ENCODE measurements around the gene SMLR1. TPM values are rescaled to one million over a fixed set of nuclear protein-coding genes. Genes with fewer than 3 reads are reported as not detected.

The SMLR1 gene
- total and polyA plus RNA-seq, 8 donors, result 0.73 TPM; not detected in 7

DNA sequence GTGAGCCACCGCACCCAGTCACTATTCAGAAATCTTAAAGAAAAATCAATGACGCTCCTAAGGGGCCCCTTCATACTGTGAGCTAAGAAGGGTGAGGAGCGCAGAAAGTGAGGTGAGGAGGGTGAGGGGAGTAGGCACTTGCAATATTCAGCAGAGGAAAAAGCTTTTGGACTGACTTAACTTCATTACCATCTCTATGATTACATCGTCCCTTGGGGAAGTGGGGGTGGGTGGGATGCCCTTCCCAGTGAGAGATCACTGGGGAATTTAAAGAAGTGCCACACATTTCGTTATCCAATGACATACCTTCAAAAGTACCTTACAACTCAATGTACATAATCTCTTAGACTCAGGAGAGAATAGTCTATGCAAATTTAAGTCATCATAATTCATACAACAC is 46.5 kb downstream of the SMLR1 start:
- WGBS, 5 donors, result 94 to 97% (median 96%) methylated on average over 5 of the region's 5 CpGs
- TF ChIP-seq POLR2A (IDR thresholded peaks at IDR 0.05), result no peak
- TF ChIP-seq EP300 (IDR thresholded peaks at IDR 0.05), result no peak
- TF ChIP-seq, protein P1, sequence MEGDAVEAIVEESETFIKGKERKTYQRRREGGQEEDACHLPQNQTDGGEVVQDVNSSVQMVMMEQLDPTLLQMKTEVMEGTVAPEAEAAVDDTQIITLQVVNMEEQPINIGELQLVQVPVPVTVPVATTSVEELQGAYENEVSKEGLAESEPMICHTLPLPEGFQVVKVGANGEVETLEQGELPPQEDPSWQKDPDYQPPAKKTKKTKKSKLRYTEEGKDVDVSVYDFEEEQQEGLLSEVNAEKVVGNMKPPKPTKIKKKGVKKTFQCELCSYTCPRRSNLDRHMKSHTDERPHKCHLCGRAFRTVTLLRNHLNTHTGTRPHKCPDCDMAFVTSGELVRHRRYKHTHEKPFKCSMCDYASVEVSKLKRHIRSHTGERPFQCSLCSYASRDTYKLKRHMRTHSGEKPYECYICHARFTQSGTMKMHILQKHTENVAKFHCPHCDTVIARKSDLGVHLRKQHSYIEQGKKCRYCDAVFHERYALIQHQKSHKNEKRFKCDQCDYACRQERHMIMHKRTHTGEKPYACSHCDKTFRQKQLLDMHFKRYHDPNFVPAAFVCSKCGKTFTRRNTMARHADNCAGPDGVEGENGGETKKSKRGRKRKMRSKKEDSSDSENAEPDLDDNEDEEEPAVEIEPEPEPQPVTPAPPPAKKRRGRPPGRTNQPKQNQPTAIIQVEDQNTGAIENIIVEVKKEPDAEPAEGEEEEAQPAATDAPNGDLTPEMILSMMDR (IDR thresholded peaks at IDR 0.05), result no peak
- no peak for TF ChIP-seq POLR2AphosphoS5 (IDR thresholded peaks at IDR 0.05)
- intact Hi-C loops (cut with DNase I; ENCODE audit: low total_unique reads), result loop anchor here (10.0 kb wide), 1 partner anchor 549 kb away; no protein-coding TSS in a partner anchor
- peaks cover 0 to 14% (median 11%) of the 10 kb centered on the region in 4 donors for H3K36me3 ChIP-seq
- no peak overlapping the region for H3K4me3 ChIP-seq
- no peak for DNase-seq
- peaks cover 0 to 4% (median 0%) of the 10 kb centered on the region in 4 donors for H3K4me1 ChIP-seq
- H3K9me3 ChIP-seq, result no peaks in the 10 kb centered on the region
- no peaks in the 10 kb centered on the region for H3K27me3 ChIP-seq
- no peak overlapping the region for H3K27ac ChIP-seq

DNA sequence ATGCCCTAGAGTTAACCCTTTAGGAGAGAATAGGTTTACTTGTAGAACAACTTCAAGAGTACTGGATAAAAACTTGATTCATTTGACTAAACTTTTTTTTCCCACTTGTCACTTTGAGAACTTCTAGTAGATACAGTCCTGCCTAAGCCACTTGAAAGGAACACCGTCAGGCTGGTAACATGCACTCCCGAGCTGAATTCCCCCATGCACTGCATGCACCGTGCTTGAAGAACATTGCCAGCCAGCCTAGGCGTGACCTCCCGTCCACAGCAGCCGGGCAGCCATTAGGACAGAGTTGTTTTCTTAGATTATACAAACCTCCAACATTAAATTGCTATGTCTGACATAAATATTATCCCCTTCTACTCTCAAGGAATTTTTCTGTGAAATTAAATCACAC is 52.6 kb downstream of the SMLR1 start:
- 82 to 96% (median 92%) methylated on average over 6 of the region's 6 CpGs for WGBS, 5 donors
- no peak for TF ChIP-seq POLR2A (IDR thresholded peaks at IDR 0.05)
- TF ChIP-seq, protein P1 (IDR thresholded peaks at IDR 0.05), result no peak
- TF ChIP-seq EP300 (IDR thresholded peaks at IDR 0.05), result no peak
- no peak for TF ChIP-seq POLR2AphosphoS5 (IDR thresholded peaks at IDR 0.05)
- H3K9me3 ChIP-seq, result no peaks in the 10 kb centered on the region
- intact Hi-C loops (cut with DNase I; ENCODE audit: low total_unique reads), result loop anchor here (5.0 to 10.0 kb wide), 2 partner anchors 237 to 555 kb away; no protein-coding TSS in a partner anchor
- no peaks in the 10 kb centered on the region for H3K27me3 ChIP-seq
- H3K36me3 ChIP-seq, result peaks cover 0 to 23% (median 12%) of the 10 kb centered on the region in 4 donors
- H3K4me1 ChIP-seq, result peaks cover 0 to 5% (median 0%) of the 10 kb centered on the region in 4 donors
- no peak for DNase-seq
- H3K4me3 ChIP-seq, result no peak overlapping the region
- H3K27ac ChIP-seq, result no peak overlapping the region

DNA sequence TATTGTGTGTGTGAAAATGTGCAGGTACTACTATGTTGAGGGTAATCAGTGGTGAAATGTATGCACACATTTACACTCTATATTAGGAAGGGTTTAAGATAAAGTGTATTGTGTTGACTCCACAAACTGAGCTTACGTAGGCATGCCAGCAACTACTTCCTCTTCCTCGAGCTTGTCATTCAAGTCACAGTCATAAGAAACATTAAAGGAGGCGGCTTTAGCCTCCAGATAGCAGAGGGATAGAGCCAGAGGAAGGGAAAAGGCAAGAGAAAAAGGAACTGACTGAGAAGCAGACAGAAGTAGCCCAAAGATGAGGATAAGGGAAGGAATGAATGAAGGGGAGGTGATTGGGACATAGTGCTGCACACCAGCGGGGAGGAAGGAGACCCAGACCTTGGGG is 55.2 kb downstream of the SMLR1 start:
- WGBS, 5 donors, result 38 to 63% (median 44%) methylated on average over 4 of the region's 4 CpGs
- Histone ChIP-seq H3K27ac (no peak overlapping the region), H3K4me1 (peaks cover 0 to 5% (median 0%) of the 10 kb centered on the region in 4 donors), H3K36me3 (peaks cover 0 to 18% (median 12%) of the 10 kb centered on the region in 4 donors), H3K4me3 (no peak overlapping the region), H3K27me3 (no peaks in the 10 kb centered on the region), H3K9me3 (no peaks in the 10 kb centered on the region)
- intact Hi-C loops (cut with DNase I; ENCODE audit: low total_unique reads), result loop anchor here (5.0 kb wide), 1 partner anchor 235 kb away; no protein-coding TSS in a partner anchor
- DNase-seq, result peak in 1 of 2 donors; percentile 58
- TF ChIP-seq, protein P1 (IDR thresholded peaks at IDR 0.05), result no peak
- no peak for TF ChIP-seq EP300 (IDR thresholded peaks at IDR 0.05)
- peak in 1 of 3 donors; percentile 46 for TF ChIP-seq POLR2AphosphoS5 (IDR thresholded peaks at IDR 0.05)
- no peak for TF ChIP-seq POLR2A (IDR thresholded peaks at IDR 0.05)

DNA sequence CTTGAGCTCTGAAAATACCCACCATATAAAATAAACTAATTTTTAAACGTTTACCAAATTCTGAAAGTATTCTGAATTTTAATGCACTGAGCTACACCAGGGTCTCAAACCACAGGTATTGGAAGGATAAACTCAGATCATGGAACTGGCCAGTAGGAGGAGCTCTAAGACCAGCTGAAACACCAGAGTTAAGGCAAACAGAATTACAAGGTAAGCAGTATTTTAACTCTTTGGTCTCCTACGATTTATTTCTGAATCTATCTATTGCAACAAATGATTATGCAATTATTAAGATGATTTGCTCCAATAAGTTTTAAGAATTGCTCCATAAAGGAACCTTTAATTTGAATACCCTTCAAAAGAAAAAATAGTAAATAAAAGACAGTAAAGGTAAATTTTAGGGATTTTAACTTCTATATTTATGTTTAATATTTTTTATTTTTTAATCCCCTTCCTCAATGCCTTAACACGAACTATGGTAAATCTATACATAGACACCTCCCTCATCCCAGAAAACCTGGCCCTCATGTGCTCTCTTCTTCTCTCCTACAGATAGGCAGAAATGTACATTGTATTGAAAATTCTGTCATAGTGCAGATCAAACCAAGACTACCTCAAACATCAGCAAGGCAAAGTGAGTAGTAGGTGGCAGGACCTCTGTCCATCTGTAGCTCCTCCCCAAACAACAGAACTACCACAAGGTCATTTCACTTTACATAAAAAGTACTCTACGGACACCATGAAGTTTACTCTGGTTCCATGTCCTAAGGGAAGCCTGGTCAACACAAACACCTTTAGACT is 58.4 kb downstream of the SMLR1 start:
- WGBS, 5 donors, result 24 to 33% (median 27%) methylated on average over 4 of the region's 4 CpGs
- Histone ChIP-seq H3K27ac (no peak overlapping the region), H3K4me3 (no peak overlapping the region), H3K27me3 (no peaks in the 10 kb centered on the region), H3K4me1 (peaks cover 0 to 5% (median 0%) of the 10 kb centered on the region in 4 donors), H3K36me3 (peaks cover 0 to 17% (median 10%) of the 10 kb centered on the region in 4 donors), H3K9me3 (no peaks in the 10 kb centered on the region)
- peak; percentile 64 to 93 for DNase-seq
- TF ChIP-seq EP300 (IDR thresholded peaks at IDR 0.05) (no peak), POLR2A (IDR thresholded peaks at IDR 0.05) (no peak), POLR2AphosphoS5 (IDR thresholded peaks at IDR 0.05) (peak in 1 of 3 donors; percentile 34)
- TF ChIP-seq, protein P1 (IDR thresholded peaks at IDR 0.05), result peak in 5 of 7 experiments; percentile 60 to 92 (median 87)
- intact Hi-C loops (cut with DNase I; ENCODE audit: low total_unique reads), result no loop called here

Other genes starting within 250 kb of the SMLR1 start
- 100 to 1,000 TPM in 2 of 5 donors, 10 to 100 TPM in 3; 18.2 to 238 (median 36.5) TPM for gene EPB41L2, start 235.8 kb downstream of the SMLR1 start, total RNA-seq
- 10 to 100 TPM; 12.5 to 28.9 (median 28.6) TPM for gene EPB41L2, start 235.8 kb downstream of the SMLR1 start, polyA plus RNA-seq